ENCODE measurements around the gene THBS3.
"Not testable (repeated sequence)": the region's sequence is repeated elsewhere in the genome, so short reads cannot be mapped to it uniquely, and the experiment has no call there.

The THBS3 gene

DNA sequence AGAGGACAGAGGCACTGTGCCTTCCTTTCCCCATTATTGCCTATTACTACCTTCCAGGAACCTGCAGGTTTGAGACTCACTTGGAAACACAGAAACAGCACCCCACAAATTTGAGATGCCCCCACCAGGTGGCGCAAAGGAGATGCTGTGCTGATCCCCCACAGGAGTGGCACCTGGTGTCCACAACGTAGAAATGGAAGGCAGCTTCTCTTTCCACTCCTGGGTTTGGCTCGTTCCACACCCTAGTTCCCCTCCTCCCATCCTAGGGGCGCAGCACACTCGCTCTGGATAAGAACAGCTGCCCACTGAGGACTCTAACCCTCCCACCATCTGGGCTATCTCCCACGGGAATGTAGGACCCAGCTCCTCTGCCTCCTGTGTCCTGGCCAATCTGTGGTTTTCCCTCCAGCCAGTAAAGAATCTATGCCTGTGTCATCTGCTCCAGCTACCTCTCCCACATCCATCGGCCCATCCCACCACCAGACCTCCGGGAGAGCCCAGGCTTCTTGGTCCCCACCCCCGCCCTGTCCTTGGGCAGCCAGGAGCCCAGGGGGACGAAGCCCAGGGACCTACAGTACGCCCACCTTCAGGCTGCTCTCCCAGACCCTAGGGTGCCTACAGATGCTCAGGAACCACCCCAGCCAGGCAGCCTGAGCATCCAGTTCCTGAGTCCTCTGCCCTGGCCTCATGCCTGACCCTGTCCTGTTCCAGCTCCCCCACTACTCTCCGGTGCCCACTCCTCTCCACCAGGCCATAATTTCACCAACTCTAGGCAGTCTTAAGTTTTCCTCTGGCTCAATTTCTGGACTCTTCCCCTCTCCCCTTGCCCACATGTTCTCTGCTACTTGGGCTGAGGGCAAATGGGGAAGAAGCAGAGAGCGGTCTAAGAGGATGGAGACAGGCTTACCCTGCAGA, 549 bp downstream of the THBS3 start:
- peak; percentile 76 to 87 (median 85) for DNase-seq

DNA sequence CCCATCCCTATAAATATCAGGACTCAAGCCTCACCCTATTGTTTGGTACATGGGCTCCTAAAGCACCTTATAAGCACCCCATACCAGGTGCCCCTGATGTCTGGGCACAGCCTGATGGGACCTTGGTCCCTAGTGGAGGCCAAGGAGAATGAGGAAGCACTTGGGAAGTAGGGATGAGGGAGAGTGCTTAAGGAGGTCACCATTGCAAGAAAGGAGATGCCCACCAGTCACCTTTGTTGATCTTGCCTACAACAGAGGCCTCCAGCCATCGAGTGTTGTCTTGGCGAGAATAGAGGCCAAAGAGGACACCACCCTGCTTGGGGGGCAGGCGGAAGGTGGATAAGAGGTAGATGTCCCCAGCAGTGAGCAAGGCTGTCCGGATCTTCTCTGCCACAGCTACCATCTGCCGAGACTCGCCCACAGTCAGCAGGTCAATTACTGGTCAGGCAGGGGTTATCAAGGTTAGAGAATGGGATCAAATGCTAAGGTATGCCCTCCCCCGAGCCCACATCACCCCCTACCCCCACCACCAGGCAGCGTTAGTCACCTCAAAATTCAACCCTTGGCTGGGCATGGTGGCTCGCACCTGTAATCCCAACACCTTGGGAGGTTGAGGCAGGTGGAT, 1.6 kb downstream of the THBS3 start:
- DNase-seq, result no peak

DNA sequence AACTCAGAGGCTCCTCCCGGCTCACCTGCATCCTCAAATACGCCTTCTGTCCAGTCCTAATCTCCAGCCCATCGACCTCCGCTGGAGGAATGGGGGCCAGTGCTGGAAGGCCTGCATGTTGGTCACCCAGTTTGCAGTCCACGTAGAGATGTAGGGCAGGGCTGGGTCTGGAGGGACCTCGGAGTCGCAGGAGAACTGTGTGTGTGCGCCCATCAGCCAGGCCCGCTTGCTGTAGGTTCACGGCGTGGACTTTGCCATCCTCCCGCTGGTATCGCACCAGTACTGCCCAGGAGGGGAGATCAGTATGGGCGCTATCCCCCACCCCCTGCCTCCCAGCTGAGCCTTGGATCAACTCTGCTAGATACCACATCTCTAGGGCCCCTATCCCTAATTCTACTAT, 2.7 kb downstream of the THBS3 start:
- no peak for DNase-seq

DNA sequence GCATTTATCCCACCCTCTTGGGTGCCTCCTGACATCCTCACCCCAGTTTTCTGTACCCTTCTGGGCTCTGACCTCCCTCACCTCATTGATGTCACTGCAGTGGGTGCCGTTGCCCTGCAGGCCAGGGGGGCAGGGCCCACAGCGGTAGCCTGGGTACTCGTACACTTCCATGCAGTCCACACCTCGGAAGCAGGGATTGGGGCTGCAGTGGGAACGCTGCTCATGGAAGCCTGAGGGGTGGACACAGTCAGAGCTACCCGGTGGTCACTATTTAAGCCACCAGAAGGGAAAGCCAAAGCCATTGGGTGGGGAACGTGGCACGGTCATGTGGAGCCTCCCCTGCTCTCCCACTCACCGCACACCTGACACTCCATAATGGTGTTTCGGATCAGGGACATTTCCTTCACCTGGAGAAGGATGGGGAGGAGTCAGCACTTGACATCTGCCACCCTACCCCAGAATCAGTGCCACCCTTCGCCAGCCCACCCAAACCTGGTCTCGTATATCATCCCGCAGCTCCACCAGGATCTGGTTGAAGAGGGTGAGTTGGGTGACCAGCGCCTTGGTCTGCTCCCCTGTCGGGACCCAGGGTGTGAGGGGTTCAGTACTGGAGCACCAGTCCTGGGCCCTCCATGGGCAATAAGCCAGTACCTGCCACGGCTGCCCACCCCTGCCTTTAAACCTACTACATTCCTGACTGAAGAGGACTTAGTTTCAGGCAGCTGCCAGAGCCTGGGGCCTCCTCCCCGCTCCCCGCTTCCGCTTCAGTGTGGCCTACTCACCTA, 4.8 kb downstream of the THBS3 start:
- no peak for DNase-seq

DNA sequence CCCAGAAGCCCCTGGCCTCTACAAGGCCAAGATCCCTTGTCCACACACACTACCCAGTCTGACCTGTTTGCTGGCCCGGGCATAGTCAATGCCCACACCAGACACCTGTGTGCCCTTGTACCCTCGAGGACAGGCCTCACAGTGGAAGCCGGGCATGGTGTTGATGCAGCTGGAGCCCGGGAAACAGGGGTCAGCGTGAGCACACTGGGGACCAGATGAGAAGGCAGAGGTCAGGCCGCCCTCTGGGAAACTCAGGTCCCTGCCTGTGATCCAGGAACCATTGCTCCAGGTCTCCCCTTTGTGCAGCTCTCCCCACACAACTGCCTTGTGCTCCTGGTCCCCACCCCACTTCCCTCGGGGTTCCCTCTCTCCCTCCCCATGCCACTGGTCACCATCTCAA, 5.5 kb downstream of the THBS3 start:
- DNase-seq, result no peak

DNA sequence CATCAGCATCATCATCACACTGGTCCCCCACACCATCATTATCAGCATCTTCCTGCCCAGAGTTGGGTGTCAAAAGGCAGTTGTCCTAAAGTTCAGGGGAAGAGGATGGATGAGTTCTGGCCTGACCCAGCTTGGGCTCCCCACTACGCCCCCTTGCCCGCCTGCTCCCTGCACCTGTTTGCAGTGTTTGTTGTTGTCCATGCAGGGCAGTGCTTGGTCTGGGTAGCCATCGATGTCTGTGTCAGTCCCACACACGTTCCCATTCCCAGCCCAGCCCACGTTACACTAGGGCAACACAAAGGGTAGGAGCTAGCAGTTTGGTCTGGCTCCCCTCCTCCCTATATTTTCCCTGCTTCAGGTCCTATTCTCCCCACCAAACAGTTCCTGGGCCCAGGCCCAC, 6.8 kb downstream of the THBS3 start:
- DNase-seq, result no peak

DNA sequence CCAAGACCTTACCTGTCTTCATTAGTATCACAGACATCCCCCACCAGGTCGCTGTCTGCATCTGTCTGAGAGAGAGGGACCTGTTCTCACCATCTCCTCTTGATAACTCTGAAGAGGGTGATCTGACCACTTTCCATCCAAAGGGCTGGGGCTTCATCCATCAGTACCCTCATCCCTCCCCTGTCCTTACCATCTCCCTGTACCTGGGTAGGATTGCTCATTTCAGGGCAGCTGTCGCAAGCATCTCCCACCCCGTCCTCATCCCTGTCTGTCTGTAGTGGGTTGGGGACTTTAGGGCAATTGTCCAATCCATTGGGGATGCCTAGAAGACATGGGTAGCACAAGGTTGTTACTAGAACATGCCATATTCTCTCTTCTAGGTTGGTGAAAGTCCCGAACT, 7.9 kb downstream of the THBS3 start:
- no peak for DNase-seq

DNA sequence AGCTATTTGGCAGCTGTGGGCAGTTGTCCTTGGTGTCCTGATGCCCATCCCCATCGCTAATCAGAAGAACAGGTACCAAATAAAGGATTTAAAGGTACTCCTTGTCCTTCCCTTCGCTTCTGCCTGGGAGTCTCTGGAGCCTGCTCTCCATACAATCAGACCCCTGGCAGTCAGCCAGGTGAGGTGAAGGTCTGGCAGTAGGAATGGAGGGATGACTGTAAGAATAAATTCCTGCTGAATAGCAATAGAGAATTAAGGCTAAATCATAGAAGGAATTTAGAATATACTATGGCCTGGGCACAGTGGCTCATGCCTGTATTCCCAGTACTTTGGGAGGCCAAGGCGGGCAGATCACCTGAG, 9.2 kb downstream of the THBS3 start:
- no peak for DNase-seq

DNA sequence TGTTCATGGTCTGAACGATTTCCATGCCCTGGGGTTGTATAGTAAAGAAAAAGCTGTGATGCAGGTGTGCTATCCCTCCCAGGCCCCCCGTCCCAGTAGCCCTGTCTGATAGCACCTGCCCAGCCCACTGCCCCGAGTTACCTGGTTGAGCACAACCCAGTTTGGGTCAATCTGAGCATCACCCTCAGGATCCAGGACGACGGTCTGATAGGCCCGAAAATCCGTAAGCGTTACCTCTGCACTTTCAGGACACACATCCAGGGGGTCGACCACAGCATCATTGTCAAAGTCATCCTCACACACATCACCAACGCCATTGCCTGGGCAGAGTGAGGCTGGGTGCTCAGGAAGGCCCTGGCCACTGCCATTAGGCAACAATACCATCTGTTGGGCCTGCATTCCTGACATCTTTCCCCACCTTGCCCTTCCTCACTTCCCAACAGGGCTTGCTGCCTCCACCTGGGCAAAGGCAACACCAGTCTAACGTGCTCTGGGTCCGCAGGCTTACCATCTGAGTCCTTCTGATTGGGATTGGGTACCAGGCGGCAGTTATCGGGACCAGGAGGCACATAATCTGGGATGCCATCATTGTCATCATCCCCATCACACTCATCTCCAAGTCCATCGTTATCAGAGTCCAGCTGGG, 9.7 kb downstream of the THBS3 start:
- no peak for DNase-seq

DNA sequence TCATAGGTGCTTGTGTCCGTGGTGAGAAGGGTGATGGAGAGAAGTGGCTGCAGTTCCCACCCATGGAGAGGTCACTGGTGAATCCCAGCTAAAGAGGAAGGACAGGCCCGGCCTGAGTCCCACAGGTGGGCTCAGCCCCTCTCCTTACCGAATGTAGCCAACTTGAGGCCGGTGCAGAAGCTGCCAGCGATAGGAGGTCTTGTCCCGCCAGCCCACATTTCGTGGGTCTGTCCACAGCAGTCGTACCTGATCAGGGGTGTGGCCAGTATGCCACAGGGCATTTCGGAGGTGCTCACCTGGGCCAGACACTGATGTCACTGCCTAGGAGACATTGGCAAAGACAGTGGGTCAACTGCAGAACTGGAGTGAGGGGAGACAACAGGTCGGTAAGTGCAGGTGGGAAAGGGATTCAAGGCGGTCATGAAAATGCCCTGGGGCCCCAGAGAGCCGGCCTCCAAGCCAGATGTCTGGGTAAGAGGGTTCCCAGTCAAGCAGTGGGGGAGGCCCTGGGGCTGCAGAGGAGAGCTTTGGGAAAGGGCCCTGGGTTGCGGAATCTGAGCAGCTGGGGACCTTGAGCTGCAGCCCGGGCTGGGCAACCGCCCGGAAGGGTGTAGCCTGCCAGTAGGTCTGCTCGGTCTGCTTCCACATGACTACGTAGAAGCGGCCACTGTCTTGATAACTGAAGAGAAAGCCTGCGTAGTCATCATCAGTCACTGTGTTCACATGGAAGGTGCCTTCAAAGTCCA, 10.6 kb downstream of the THBS3 start:
- no peak for DNase-seq

DNA sequence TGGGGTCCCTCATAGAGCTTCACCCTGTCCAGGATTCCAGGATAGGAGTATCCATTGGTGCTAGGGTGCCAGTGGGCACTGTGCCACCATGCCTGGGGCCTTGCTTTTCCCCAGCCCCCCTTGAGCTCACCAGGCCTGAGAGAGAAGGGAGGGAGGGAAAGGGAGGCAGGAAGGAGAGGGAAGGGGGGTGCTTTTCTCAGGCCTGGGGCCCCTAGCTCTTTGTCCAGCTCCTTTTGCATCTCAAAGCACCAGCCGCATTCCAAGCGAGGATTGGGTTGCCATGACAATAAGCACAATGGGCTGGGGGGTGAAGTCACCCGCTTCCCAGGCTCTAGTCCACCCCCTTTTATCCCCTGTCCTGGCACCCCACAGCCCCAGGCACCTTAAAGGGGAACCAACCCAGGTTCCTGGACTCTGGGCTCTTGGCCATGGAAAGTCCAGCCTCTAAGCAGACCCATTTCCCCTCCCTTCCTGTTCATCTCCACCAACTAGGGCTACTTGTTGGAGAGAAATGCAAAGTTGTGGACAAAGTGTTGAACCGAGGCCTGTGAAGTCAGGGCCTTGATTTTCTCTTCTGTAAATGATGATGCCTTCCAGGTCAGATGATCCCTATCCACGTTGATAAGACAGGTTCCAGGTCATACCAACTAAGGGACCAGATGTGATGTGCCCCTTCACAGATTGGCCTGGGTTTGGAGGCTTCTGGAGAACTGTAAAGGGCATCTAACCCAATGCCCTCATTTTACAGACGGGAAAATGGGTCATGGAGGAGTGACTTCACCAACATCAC, 11.4 kb downstream of the THBS3 start:
- no peak for DNase-seq

DNA sequence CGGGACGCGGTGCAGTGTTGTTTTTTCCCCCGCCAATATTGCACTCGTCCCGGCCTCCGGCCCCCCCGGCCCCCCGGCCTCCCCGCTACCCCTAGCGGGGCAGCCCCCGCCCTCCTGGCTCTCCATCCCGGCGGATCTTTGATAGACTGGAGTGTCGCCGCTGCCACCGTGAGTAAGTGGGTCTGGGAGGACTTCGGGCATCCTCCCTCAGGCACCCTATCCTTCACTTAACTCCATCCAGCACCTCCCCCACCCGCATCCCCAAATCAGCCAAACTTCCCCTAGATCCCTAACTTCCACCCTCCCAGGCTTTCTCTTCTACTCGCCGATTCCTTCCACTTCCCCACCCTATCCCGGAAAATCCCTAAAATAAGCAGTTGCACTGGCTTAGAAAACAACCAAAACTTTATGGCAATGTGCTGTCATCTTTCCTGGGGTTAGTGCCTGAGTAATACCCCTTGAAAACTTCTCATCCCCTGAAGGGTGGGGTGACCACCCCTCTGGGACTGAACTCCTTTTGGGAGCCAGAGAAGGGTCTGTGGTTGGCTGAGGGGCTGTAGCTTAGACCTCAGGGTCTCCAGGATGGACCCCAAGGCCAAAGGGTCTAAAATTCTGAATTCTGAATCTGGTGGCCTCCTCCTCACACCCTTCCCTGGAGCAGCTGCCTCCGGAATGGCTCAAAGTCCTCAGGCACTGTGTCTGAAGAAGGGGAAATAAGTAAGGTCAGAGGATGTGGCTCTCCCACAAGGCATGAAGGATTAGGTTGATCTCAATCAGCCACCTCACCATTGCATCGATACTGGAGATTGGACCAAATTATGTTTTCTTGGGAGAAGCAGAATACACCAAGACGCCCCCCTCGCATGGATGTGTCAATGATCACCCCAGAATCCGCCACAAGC, 12.2 kb downstream of the THBS3 start:
- DNase-seq, result no peak

DNA sequence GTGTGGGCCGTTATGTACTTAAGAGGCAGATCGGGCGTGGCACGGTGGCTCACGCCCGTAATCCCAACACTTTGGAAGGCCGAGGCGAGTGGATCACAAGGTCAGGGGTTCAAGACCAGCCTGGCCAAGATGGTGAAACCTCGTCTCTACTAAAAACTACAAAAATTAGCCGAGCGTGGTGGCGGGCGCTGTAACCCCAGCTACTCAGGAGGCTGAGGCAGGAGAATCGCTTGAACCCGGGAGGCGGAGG, 13.8 kb downstream of the THBS3 start:
- DNase-seq, result not testable (repeated sequence)

DNA sequence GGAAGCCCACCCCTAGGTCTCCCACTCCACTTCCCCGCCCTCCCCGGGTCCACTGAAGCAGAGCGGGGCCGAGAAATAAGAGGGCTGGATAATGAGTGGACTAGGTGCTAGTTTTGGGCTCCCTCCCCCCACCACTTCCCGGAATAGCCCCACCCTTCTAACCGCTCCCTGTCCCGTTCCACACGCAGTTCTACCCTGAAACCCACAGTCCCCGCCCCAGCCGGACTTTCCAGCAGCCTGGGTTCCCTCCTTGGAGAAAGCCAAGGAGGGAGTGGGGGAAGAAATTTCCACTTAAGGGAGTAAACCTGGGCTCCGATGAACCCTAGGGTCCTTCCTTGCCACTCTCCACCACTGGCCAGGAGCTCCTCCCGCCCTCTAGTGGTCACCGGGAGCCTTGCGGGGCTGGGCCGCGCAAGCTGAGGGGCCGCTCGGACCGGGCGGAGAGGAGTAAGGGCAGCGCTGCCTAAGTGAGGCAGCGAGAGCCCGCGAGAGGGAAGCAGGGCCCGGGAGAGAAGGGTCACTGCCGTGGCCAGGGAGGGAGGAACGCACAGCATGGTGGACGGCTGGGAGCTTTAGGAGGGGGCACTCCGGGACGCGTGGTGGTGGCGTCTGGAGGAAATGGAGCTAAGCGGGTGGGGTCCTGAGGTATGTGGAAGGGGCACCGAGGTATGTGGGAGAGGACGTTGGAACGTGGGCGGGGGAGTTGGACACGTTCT, 14.3 kb downstream of the THBS3 start:
- peak; percentile 39 to 70 (median 58) for DNase-seq

DNA sequence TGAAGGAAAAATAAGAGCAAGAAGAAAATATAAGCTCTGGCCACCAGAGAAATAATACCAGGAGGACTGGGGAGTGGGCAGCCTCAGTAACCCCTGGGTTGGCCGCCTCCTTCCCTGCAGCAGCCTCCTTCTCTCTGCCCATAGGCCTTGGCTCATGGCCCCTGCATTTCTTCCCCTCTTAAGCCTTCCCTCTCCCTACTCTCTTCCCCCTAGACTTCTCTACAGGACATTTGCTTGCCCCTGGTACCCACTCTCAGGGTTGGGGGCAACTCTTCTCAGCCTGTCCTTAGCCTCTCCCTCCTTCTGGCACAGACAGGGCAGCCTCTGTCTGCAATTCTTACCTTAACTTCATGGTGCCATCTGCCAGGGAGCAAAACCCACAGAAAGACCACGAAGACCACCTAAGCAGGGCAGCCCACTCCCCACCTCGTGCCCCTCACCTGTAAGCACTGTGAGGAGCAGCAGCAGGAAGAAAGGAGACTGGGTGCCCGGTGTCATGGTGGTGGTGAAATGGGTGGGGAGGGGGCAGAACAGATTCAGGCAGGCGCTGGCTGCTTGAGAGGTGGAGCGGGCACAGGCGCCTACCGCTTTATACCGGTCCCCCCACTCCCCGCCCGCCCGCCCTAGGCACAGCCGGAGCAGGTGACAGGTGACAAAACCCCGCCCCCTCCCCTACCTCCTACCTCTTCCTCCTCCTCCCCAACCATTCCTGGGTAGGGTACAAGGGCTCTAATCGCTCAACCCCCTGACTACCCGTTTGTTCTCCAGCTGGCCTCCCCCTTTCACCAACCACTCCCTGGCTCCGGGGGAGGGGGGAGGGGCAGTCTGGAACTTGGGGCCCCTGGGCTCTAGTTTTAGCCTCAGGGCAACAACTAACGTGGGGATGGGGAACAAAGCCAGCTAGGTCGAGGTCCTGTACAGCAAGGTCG, 15.1 kb downstream of the THBS3 start:
- peak in 3 of 5 experiments; percentile 25 to 48 (median 32) for DNase-seq

DNA sequence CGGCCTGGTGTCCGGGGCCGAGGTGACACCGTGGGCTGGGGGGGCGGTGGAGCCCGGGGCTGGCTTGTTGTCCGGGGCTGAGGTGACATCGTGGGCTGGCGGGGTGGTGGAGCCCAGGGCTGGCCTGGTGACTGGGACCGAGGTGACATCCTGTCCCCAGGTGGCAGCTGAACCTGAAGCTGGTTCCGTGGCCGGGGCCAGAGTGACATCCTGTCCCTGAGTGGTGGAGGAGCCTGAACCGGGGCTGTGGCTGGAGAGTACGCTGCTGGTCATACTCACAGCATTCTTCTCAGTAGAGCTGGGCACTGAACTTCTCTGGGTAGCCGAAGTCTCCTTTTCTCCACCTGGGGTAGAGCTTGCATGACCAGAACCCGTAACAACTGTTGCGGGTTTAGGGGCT, 15.8 kb downstream of the THBS3 start:
- DNase-seq, result no peak

DNA sequence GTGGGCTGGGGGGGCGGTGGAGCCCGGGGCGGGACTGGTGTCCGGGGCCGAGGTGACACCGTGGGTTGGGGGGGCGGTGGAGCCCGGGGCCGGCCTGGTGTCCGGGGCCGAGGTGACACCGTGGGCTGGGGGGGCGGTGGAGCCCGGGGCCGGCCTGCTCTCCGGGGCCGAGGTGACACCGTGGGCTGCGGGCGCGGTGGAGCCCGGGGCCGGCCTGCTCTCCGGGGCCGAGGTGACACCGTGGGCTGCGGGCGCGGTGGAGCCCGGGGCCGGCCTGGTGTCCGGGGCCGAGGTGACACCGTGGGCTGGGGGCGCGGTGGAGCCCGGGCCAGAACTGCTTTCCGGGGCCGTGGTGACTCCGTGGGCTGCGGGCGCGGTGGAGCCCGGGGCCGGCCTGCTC, 17.8 kb downstream of the THBS3 start:
- DNase-seq, result not testable (repeated sequence)

DNA sequence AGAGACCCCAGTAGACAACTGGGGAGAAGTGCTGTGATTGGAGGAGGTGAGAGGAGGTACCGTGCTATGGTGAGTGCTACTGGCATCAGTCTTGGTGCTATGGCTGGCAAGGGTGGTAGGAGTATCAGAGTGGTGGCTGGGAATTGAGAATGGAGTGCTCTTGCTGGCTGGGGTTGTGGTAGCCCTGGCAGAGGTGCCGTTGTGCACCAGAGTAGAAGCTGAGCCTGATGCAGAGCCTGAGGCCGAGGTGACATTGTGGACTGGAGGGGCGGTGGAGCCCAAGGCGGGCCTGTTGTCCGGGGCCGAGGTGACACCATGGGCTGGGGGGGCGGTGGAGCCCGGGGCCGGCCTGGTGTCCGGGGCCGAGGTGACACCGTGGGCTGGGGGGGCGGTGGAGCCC, 19.4 kb downstream of the THBS3 start:
- no peak for DNase-seq

DNA sequence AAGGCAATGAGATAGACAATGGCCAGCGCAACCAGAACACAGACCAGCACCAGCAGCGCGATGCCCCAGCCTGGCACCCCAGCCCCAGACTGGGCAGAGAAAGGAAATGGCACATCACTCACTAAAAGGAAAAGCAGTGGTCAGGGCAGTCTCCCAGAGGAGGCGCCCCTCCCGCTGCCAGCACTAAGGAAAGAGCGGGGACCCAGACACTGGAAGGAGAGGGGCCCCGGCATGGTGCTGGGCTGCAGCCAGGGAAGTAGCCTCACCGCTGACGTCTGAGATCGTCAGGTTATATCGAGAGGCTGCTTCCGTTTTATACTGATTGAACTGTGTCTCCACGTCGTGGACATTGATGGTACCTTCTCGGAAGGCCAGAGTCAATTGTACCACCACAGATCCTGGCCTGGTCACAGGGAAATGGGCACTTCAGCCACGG, 20.2 kb downstream of the THBS3 start:
- no peak for DNase-seq
